PC-9 (cell line): Measurements from ENCODE around the gene LONP1. TPM values are rescaled to one million over a fixed set of nuclear protein-coding genes. Genes with fewer than 3 reads are reported as not detected.

Experiments
- BruUV-seq: library from RNA; stranded (reverse); fragments of 400-500 nt; replicated peaks from 2 replicates; lab custom pipeline; 2021; lab: Mats Ljungman, UMichigan
- CTCF ChIA-PET: fragments of 300-600 bp; sonication (Branson Sonifier 250); formaldehyde crosslinking; loops from one replicate; lab custom pipeline; 2022; ENCODE audit warnings: antibody characterized with exemption; lab: Charles Lee
- POLR2A ChIA-PET: fragments of 300-600 bp; sonication (Branson Sonifier 250); formaldehyde crosslinking; loops from one replicate; lab custom pipeline; 2022; ENCODE audit warnings: antibody characterized with exemption; ENCODE audit not compliant: unreplicated experiment; lab: Charles Lee
- DNase-seq, 2 experiments: peaks; one replicate each; pipeline versions ENCODE4 v3.0.0 to v3.0.0-alpha.2; 2015 to 2022; ENCODE audit warnings: mixed read lengths in 1 of 2
- H2AFZ ChIP-seq: fragments of 200-600 bp; sonication (generic); 2 replicates; pipeline ENCODE4 v1.8.1; 2017; ENCODE audit warnings: antibody characterized with exemption
- H3F3A ChIP-seq: fragments of 200-600 bp; sonication (generic); 2 replicates; pipeline ENCODE4 v1.8.1; 2017; ENCODE audit warnings: antibody characterized with exemption, mild to moderate bottlenecking, low read depth; ENCODE audit not compliant: insufficient read depth
- H3K27ac ChIP-seq: fragments of 200-600 bp; sonication (generic); 2 replicates; pipeline ENCODE4 v1.6.1; 2016; ENCODE audit warnings: mixed run types
- H3K27me3 ChIP-seq: fragments of 200-600 bp; sonication (generic); 2 replicates; pipeline ENCODE4 v1.6.1; 2016; ENCODE audit warnings: low read depth, mixed run types; ENCODE audit not compliant: insufficient read depth
- H3K36me3 ChIP-seq: fragments of 200-600 bp; sonication (generic); 2 replicates; pipeline ENCODE4 v1.6.1; 2016; ENCODE audit warnings: low read depth, mixed run types
- H3K4me1 ChIP-seq: fragments of 200-600 bp; sonication (generic); replicated peaks from 2 replicates; pipeline ENCODE4 v1.6.1; 2016; ENCODE audit warnings: mixed run types; ENCODE audit not compliant: insufficient read depth
- H3K4me2 ChIP-seq: fragments of 200-600 bp; sonication (generic); 2 replicates; pipeline ENCODE4 v1.6.1; 2017; ENCODE audit warnings: mixed run types
- H3K4me3 ChIP-seq: fragments of 200-600 bp; sonication (generic); 2 replicates; pipeline ENCODE4 v1.6.1; 2016; ENCODE audit warnings: mixed run types
- H3K79me2 ChIP-seq: fragments of 200-600 bp; sonication (generic); 2 replicates; pipeline ENCODE4 v1.6.1; 2017; ENCODE audit warnings: low read depth, mixed run types
- H3K9me2 ChIP-seq: fragments of 200-600 bp; sonication (generic); 2 replicates; pipeline ENCODE4 v1.8.1; 2017; ENCODE audit warnings: mild to moderate bottlenecking; ENCODE audit not compliant: insufficient read depth
- H3K9me3 ChIP-seq: fragments of 200-600 bp; sonication (generic); 2 replicates; pipeline ENCODE4 v1.8.1; 2016; ENCODE audit warnings: low read depth; ENCODE audit not compliant: insufficient read depth
- H4K20me1 ChIP-seq: fragments of 200-600 bp; sonication (generic); 2 replicates; pipeline ENCODE4 v1.8.1; 2017; ENCODE audit not compliant: insufficient read depth
- EZH2 ChIP-seq: fragments of 200-600 bp; sonication (generic); IDR thresholded peaks from 2 replicates; pipeline ENCODE4 v1.8.0; 2017; ENCODE audit warnings: antibody characterized with exemption, low read depth
- intact Hi-C: fragments of 100-400 bp; cut with micrococcal nuclease; formaldehyde crosslinking; loops from one replicate; pipeline ENCODE4 v1.10.0; 2022; ENCODE audit not compliant: unreplicated experiment
- total RNA-seq: library from RNA; stranded (reverse); gene quantifications from 2 replicates; pipeline ENCODE4 v1.2.3, GENCODE V29; 2021
- TF ChIP-seq, protein P1 (sequence below): fragments of 200-600 bp; sonication (generic); conservative IDR thresholded peaks from 2 replicates; pipeline ENCODE4 v1.6.1; 2017; ENCODE audit warnings: mixed run types, antibody characterized with exemption, mild to moderate bottlenecking, moderate library complexity

The LONP1 gene
- total RNA-seq, 1 experiment from 2014 or later, result 78.2 TPM

GRCh38 chr19:5707576-5708575 lies 12.1 kb downstream of the LONP1 start:
- H3K9me2 ChIP-seq, result no peaks in the 10 kb centered on the region
- CTCF ChIA-PET, result no interaction called here
- H3K27me3 ChIP-seq, result no peaks in the 10 kb centered on the region
- no peaks in the 10 kb centered on the region for H3K9me3 ChIP-seq
- intact Hi-C loops, result no loop called here
- H3K36me3 ChIP-seq, result no peaks in the 10 kb centered on the region
- H3K4me3 ChIP-seq, result no peak overlapping the region
- no peaks in the 10 kb centered on the region for H3F3A ChIP-seq
- no peak for DNase-seq
- H4K20me1 ChIP-seq, result peaks cover 12% of the 10 kb centered on the region; the same call in 1 of the 2 replicates
- no peaks in the 10 kb centered on the region for H3K4me1 ChIP-seq
- TF ChIP-seq EZH2, result no peak
- POLR2A ChIA-PET, result interaction anchor here (0.6 kb wide), 1 partner anchor 8 kb away, joined by 9 read pairs; no protein-coding TSS in a partner anchor
- no peaks in the 10 kb centered on the region for H3K79me2 ChIP-seq
- no peak overlapping the region for H3K4me2 ChIP-seq
- H3K27ac ChIP-seq, result no peak overlapping the region
- no TSS peak for BruUV-seq
- no peak overlapping the region for H2AFZ ChIP-seq

GRCh38 chr19:5706876-5707573 lies 12.9 kb downstream of the LONP1 start:
- no peak for DNase-seq
- TF ChIP-seq, protein P1, sequence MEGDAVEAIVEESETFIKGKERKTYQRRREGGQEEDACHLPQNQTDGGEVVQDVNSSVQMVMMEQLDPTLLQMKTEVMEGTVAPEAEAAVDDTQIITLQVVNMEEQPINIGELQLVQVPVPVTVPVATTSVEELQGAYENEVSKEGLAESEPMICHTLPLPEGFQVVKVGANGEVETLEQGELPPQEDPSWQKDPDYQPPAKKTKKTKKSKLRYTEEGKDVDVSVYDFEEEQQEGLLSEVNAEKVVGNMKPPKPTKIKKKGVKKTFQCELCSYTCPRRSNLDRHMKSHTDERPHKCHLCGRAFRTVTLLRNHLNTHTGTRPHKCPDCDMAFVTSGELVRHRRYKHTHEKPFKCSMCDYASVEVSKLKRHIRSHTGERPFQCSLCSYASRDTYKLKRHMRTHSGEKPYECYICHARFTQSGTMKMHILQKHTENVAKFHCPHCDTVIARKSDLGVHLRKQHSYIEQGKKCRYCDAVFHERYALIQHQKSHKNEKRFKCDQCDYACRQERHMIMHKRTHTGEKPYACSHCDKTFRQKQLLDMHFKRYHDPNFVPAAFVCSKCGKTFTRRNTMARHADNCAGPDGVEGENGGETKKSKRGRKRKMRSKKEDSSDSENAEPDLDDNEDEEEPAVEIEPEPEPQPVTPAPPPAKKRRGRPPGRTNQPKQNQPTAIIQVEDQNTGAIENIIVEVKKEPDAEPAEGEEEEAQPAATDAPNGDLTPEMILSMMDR, result no peak
- no peak for TF ChIP-seq EZH2
- Histone ChIP-seq H3K27ac (no peak overlapping the region), H4K20me1 (peaks cover 9% of the 10 kb centered on the region; the same call in 1 of the 2 replicates), H2AFZ (no peak overlapping the region), H3K4me1 (no peaks in the 10 kb centered on the region), H3K9me2 (no peaks in the 10 kb centered on the region), H3K27me3 (no peaks in the 10 kb centered on the region), H3K4me3 (no peak overlapping the region), H3K79me2 (no peaks in the 10 kb centered on the region), H3K9me3 (no peaks in the 10 kb centered on the region), H3K4me2 (no peak overlapping the region), H3K36me3 (no peaks in the 10 kb centered on the region), H3F3A (no peaks in the 10 kb centered on the region)
- ChIA-PET POLR2A (interaction anchor here (0.6 kb wide), 1 partner anchor 9 kb away, joined by 9 read pairs; no protein-coding TSS in a partner anchor), CTCF (no interaction called here)
- BruUV-seq, result no TSS peak
- intact Hi-C loops, result no loop called here

- TF ChIP-seq, protein P1, result no peak
- no peak for TF ChIP-seq EZH2
- intact Hi-C loops, result no loop called here
- Histone ChIP-seq H2AFZ (no peak overlapping the region), H4K20me1 (peaks cover 9% of the 10 kb centered on the region; the same call in 1 of the 2 replicates), H3K4me2 (no peak overlapping the region), H3K4me3 (no peak overlapping the region), H3K9me3 (no peaks in the 10 kb centered on the region), H3F3A (no peaks in the 10 kb centered on the region), H3K79me2 (no peaks in the 10 kb centered on the region), H3K27me3 (no peaks in the 10 kb centered on the region), H3K9me2 (no peaks in the 10 kb centered on the region), H3K36me3 (no peaks in the 10 kb centered on the region; the same call in 1 of the 2 replicates), H3K27ac (no peak overlapping the region), H3K4me1 (no peaks in the 10 kb centered on the region)
- POLR2A ChIA-PET, result no interaction called here
- no peak for DNase-seq
- CTCF ChIA-PET, result no interaction called here
- BruUV-seq, result no TSS peak
These were observed 14.4 kb downstream of the LONP1 start for GRCh38 chr19:5705552-5705951.
